GM12878 (cell line): Measurements from ENCODE around the gene TRAFD1. TPM values are rescaled to one million over a fixed set of nuclear protein-coding genes. Genes with fewer than 3 reads are reported as not detected.

Source experiments
- ATAC-seq: fragments of 200-7000 bp; cut with Tn5 transposase; 3 replicates; pipeline ENCODE4 v1.9.1; 2020; ENCODE audit warnings: mild to moderate bottlenecking, moderate library complexity
- BruUV-seq: library from RNA; stranded (reverse); fragments of 400-500 nt; replicated peaks from 2 replicates; lab custom pipeline; 2021; lab: Mats Ljungman, UMichigan
- CTCF ChIA-PET: fragments of 300-600 bp; sonication (Branson Sonifier 250); formaldehyde crosslinking; extraction: SDS; loops from one replicate; lab custom pipeline; 2021; ENCODE audit warnings: inconsistent platforms; lab: Yijun Ruan, JAX
- POLR2A ChIA-PET: fragments of 350-600 bp; formaldehyde crosslinking; extraction: SDS; loops from one replicate; lab custom pipeline; 2021; ENCODE audit warnings: inconsistent platforms; lab: Charles Lee
- RAD21 ChIA-PET: fragments of 300-600 bp; sonication (Branson Sonifier 250); formaldehyde crosslinking; loops from one replicate; lab custom pipeline; 2023; ENCODE audit warnings: antibody characterized with exemption; ENCODE audit not compliant: unreplicated experiment; lab: Charles Lee
- SMC1A ChIA-PET: fragments of 300-600 bp; sonication (Branson Sonifier 250); formaldehyde crosslinking; loops from one replicate; lab custom pipeline; 2023; ENCODE audit not compliant: unreplicated experiment, uncharacterized antibody; lab: Charles Lee
- DNase-seq: peaks from one replicate; pipeline ENCODE4 v3.0.0-alpha.2; 2011; ENCODE audit warnings: low read depth, low spot score
- FAIRE-seq: peaks from 3 replicates; lab custom pipeline; 2011; peaks lifted over from hg19 to GRCh38; lab: Jason Lieb, UNC
- H2AFZ ChIP-seq: 2 replicates; pipeline ENCODE4 v1.6.0; 2011; ENCODE audit warnings: low read depth, low read length, control low read depth; ENCODE audit not compliant: control insufficient read depth
- H3K27ac ChIP-seq: 2 replicates; pipeline ENCODE4 v1.5.1; 2011; ENCODE audit warnings: control low read depth; ENCODE audit not compliant: control insufficient read depth, insufficient read depth
- H3K27me3 ChIP-seq, 2 experiments: replicated peaks in 1 of 2; 2 replicates each; pipeline versions ENCODE4 v1.6.0 to v1.6.1; 2011; ENCODE audit warnings: low read length in 1 of 2; ENCODE audit not compliant: control insufficient read depth in 2 of 2, insufficient read depth in 2 of 2
- H3K36me3 ChIP-seq, 2 experiments: 2 replicates each; pipeline ENCODE4 v1.5.1; 2011; ENCODE audit warnings: low read length in 1 of 2; ENCODE audit not compliant: control insufficient read depth in 2 of 2, insufficient read depth in 2 of 2
- H3K4me1 ChIP-seq: 2 replicates; pipeline ENCODE4 v1.6.1; 2011; ENCODE audit warnings: mild to moderate bottlenecking, low read length, moderate library complexity, mixed read lengths; ENCODE audit not compliant: control insufficient read depth, insufficient read depth
- H3K4me2 ChIP-seq: 2 replicates; pipeline ENCODE4 v1.6.0; 2011; ENCODE audit warnings: control low read depth; ENCODE audit not compliant: control insufficient read depth, insufficient read depth
- H3K4me3 ChIP-seq: fragments of 200-600 bp; sonication (generic); 2 replicates; pipeline ENCODE4 v1.5.1; 2016
- H3K79me2 ChIP-seq: 2 replicates; pipeline ENCODE4 v1.6.0; 2011; ENCODE audit warnings: low read length; ENCODE audit not compliant: control insufficient read depth, insufficient read depth
- H3K9ac ChIP-seq: 2 replicates; pipeline ENCODE4 v1.8.0; 2011; ENCODE audit warnings: low read length, control low read depth, mixed read lengths; ENCODE audit not compliant: control insufficient read depth, insufficient read depth
- H3K9me3 ChIP-seq: replicated peaks from 3 replicates; pipeline ENCODE4 v1.5.1; 2011; ENCODE audit warnings: mild to moderate bottlenecking, low read length; ENCODE audit not compliant: control insufficient read depth, insufficient read depth
- H4K20me1 ChIP-seq: 2 replicates; pipeline ENCODE4 v1.6.0; 2011; ENCODE audit not compliant: control insufficient read depth, insufficient read depth
- CUX1 ChIP-seq: IDR thresholded peaks from 2 replicates; pipeline ENCODE4 v1.6.1; 2012; ENCODE audit warnings: improper control_type of control experiment, low read depth, low read length; ENCODE audit not compliant: insufficient replicate concordance
- HDAC6 ChIP-seq: fragments of 200-600 bp; sonication (generic); IDR thresholded peaks from one replicate; pipeline ENCODE4 v1.8.0; 2017; ENCODE audit warnings: antibody characterized with exemption; ENCODE audit not compliant: unreplicated experiment
- HDGF ChIP-seq: fragments of 450-650 bp; IDR thresholded peaks from 2 replicates; pipeline ENCODE4 v1.6.1; 2016; ENCODE audit warnings: antibody characterized with exemption
- JUND ChIP-seq: IDR thresholded peaks from 2 replicates; pipeline ENCODE4 v1.6.1; 2012; ENCODE audit warnings: low read depth, mild to moderate bottlenecking, low read length, improper control_type of control experiment, moderate library complexity
- MYB ChIP-seq: fragments of 150-350 bp; IDR thresholded peaks from 2 replicates; pipeline ENCODE4 v1.6.1; 2014; ENCODE audit warnings: mild to moderate bottlenecking, low read depth, low read length, borderline replicate concordance
- RCOR1 ChIP-seq: conservative IDR thresholded peaks from 2 replicates; pipeline ENCODE4 v1.6.1; 2012; ENCODE audit warnings: low read depth, low read length, improper control_type of control experiment
- SMC3 ChIP-seq: IDR thresholded peaks from 2 replicates; pipeline ENCODE4 v1.6.1; 2011; ENCODE audit warnings: low read length, improper control_type of control experiment, borderline replicate concordance
- TARDBP ChIP-seq: IDR thresholded peaks from 2 replicates; pipeline ENCODE4 v1.6.1; 2016; ENCODE audit warnings: borderline replicate concordance
- ZBED1 ChIP-seq: IDR thresholded peaks from 2 replicates; pipeline ENCODE4 v1.6.1; 2016; ENCODE audit warnings: borderline replicate concordance
- ZSCAN29 ChIP-seq: fragments of 450-650 bp; IDR thresholded peaks from 2 replicates; pipeline ENCODE4 v1.6.1; 2017; ENCODE audit warnings: mild to moderate bottlenecking, moderate library complexity
- WGBS: methylation state at CpG from one replicate; pipeline ENCODE4 v1.1.6; 2016; ENCODE audit warnings: low lambda C conversion rate; ENCODE audit not compliant: insufficient replicate concordance, insufficient coverage; ENCODE audit errors: missing lambda C conversion rate; 5-methylcytosine and 5-hydroxymethylcytosine counted together
- in situ Hi-C: fragments of 300-500 bp; cut with MboI; formaldehyde crosslinking; loops from 9 replicates; pipeline ENCODE4 v1.14.3; 2018; ENCODE audit warnings: mixed read lengths
- intact Hi-C: fragments of 100-400 bp; cut with micrococcal nuclease; formaldehyde crosslinking; loops from one replicate; pipeline ENCODE4 v1.14.2; 2022; ENCODE audit not compliant: unreplicated experiment
- polyA plus RNA-seq, 11 experiments: library from polyadenylated mRNA; depleted of rRNA in 4 of 11; unstranded in 6 of 11; stranded (reverse) in 5 of 11; fragments of >200 nt; fragmentation: Nextera tagmentation in 4 of 11; fragmentation: Illumina TruSeq in 1 of 11; extraction: Ambion mirVana in 4 of 11; extraction: Trizol in 1 of 11; gene quantifications; 1 replicate in 1 of 11; 2 replicates in 10 of 11; pipeline versions ENCODE4 v1.2.1 to v1.2.3, GENCODE V29; 2011 to 2016; ENCODE audit warnings: inconsistent platforms in 2 of 11, missing spikeins in 2 of 11, low read depth in 1 of 11
- total RNA-seq, 4 experiments: library from RNA; depleted of rRNA in 3 of 4; stranded (reverse); fragments of >200 nt in 3 of 4; fragmentation: Illumina TruSeq in 1 of 4; extraction: Trizol in 1 of 4; gene quantifications; 2 replicates each; pipeline versions ENCODE4 v1.2.1 to v1.2.3, GENCODE V29; 2013 to 2021

The TRAFD1 gene
- total and polyA plus RNA-seq, 10 of the 15 experiments (the other 5 are each of a cell fraction or from before 2014, with no cell fraction given) = 37.2 to 55.5 (median 46.2) TPM

- BruUV-seq = no TSS peak
- ChIA-PET SMC1A (interaction anchor here (1.1 kb wide), 1 partner anchor 10 kb away, joined by 3 read pairs; no protein-coding TSS in a partner anchor), POLR2A (no interaction called here), CTCF (no interaction called here)
- in situ Hi-C loops (no loop called here), intact Hi-C loops (no loop called here)
- ATAC-seq (no peak), FAIRE-seq (no peak), DNase-seq (no peak)
- Histone ChIP-seq H3K4me3 (no peak overlapping the region), H3K79me2 (no peaks in the 10 kb centered on the region), H2AFZ (no peak overlapping the region), H3K27me3 (no peaks in the 10 kb centered on the region), H3K4me1 (no peaks in the 10 kb centered on the region), H3K9ac (no peak overlapping the region), H3K27ac (no peak overlapping the region)
- TF ChIP-seq RCOR1 (no peak), ZBED1 (no peak), HDGF (no peak), CUX1 (no peak), ZSCAN29 (no peak), MYB (no peak), SMC3 (no peak), JUND (no peak), HDAC6 (no peak), TARDBP (no peak)
- TF ChIP-seq, all 136 proteins: peak for 0
- H3K9me3 ChIP-seq = no peaks in the 10 kb centered on the region
- H4K20me1 ChIP-seq = no peaks in the 10 kb centered on the region
- 98% methylated on average over 11 of the region's 11 CpGs for WGBS
- peaks cover 6 to 18% of the 10 kb centered on the region in 2 experiments for H3K36me3 ChIP-seq
- H3K4me2 ChIP-seq = no peak overlapping the region
- RAD21 ChIA-PET = no interaction called here
Measured at GRCh38 chr12:112176321-112177010, 51.1 kb downstream of the TRAFD1 start.
